Ishikawa (cell line): ENCODE results near the gene HHAT.

Experiments
- CREB1 ChIP-seq: IDR thresholded peaks from 2 replicates; pipeline ENCODE4 v1.6.1; 2012; ENCODE audit warnings: low read depth
- EGR1 ChIP-seq: IDR thresholded peaks from 2 replicates; pipeline ENCODE4 v1.6.1; 2012
- EP300 ChIP-seq: IDR thresholded peaks from 2 replicates; pipeline ENCODE4 v1.6.1; 2012; ENCODE audit warnings: borderline replicate concordance
- NFIC ChIP-seq: IDR thresholded peaks from 2 replicates; pipeline ENCODE4 v1.6.1; 2012
- TAF1 ChIP-seq: IDR thresholded peaks from 2 replicates; pipeline ENCODE4 v1.6.1; 2012; ENCODE audit warnings: low read depth, mild to moderate bottlenecking
- TF ChIP-seq, protein P1 (sequence below): IDR thresholded peaks from 2 replicates; pipeline ENCODE4 v1.6.1; 2012

DNA sequence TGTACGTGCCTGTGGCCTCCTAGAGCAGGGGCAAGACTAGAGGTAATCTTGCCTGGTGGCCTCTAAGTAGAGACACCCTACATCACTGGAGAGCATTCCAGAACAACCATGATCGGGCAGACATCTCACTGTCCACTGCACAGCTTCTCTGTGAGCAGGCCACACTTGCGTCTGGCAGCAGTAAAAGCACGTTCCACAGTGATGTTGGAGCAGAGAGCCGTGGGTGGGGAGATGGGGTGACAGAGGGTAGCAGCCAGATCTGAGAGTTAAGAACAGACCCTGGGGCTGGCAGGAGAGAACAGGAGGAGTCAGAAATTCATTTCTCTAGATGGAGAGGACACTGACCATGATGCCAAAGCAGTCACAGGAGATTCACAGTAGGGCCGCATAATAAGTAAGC, 293.0 kb downstream of the HHAT start:
- TF ChIP-seq EP300 (no peak), NFIC (no peak), CREB1 (no peak), TAF1 (no peak), EGR1 (no peak)
- TF ChIP-seq, protein P1, sequence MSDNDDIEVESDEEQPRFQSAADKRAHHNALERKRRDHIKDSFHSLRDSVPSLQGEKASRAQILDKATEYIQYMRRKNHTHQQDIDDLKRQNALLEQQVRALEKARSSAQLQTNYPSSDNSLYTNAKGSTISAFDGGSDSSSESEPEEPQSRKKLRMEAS, result no peak
